Mucosa of descending colon (tissue), 3 donors: ENCODE measurements around the gene SMURF2. TPM values are rescaled to one million over a fixed set of nuclear protein-coding genes. Genes with fewer than 3 reads are reported as not detected.

Source experiments
- ATAC-seq: fragments of 200-7000 bp; cut with Tn5 transposase; one replicate; pipeline ENCODE4 v1.9.1; 2020; ENCODE audit warnings: mild to moderate bottlenecking, moderate library complexity
- DNase-seq, 3 donors: peaks; one replicate each; pipeline ENCODE4 v3.0.0-alpha.2; 2020
- H3K36me3 ChIP-seq: fragments of 200-600 bp; one replicate; pipeline ENCODE4 v1.8.0; 2021; ENCODE audit warnings: low read depth, mild to moderate bottlenecking
- H3K4me1 ChIP-seq: fragments of 200-600 bp; one replicate; pipeline ENCODE4 v1.8.0; 2021; ENCODE audit warnings: low read depth, mild to moderate bottlenecking
- H3K4me3 ChIP-seq: fragments of 200-600 bp; one replicate; pipeline ENCODE4 v1.8.0; 2021; ENCODE audit warnings: mild to moderate bottlenecking
- H3K9me3 ChIP-seq: fragments of 200-600 bp; one replicate; pipeline ENCODE4 v1.8.0; 2021; ENCODE audit warnings: mild to moderate bottlenecking
- CTCF ChIP-seq: fragments of 200-600 bp; IDR thresholded peaks from one replicate; pipeline ENCODE4 v1.8.0; 2022; ENCODE audit warnings: antibody characterized with exemption, mild to moderate bottlenecking
- intact Hi-C, 2 donors: fragments of 100-400 bp; cut with DNase I in 1 of 2; cut with micrococcal nuclease in 1 of 2; formaldehyde crosslinking; loops; one replicate each; pipeline versions ENCODE4 v1.11.0 to v1.11.1; 2022; cut with DNase I, micrococcal nuclease
- total RNA-seq, 3 donors: library from RNA; stranded (reverse); fragmentation: NEBNext Ultra II Directional in 2 of 3; extraction: Animal tissue kit (Norgen Biotek cat#: 25700) in 2 of 3; gene quantifications; one replicate each; pipeline versions ENCODE4 v1.2.1 to v1.2.4, GENCODE V29; 2021 to 2023
- donor health status: DM: no; HTN: no; CAD: no; lungs with moderate emphysema.
- donor health status: DM: no; HTN: no; CAD: no.
- donor health status: DM: no; HTN: yes; CAD: no.

The SMURF2 gene
- total RNA-seq, 3 donors from 2014 or later = 14.9 to 25.4 (median 15.2) TPM

DNA sequence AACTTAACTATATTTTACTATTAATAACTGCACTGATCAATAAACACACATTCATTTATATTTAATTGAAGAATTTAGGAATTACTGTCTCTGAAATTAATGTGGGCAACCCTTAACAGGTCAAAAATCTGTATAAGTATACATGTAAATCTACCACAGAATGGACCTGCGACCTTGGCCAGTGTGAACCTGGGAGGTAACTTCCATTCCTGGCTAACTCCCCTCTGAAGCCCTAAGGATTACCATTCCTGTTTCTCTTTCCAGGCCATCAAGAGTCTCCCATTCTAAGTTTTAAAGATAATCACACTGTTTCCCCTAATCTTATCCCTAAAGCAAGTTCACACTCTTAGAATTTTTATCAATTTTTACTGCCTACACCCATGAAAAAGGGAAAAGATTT, 58.1 kb downstream of the SMURF2 start:
- Histone ChIP-seq H3K4me3 (no peak overlapping the region), H3K4me1 (no peaks in the 10 kb centered on the region), H3K36me3 (no peaks in the 10 kb centered on the region), H3K9me3 (no peaks in the 10 kb centered on the region)
- TF ChIP-seq CTCF = no peak
- DNase-seq (no peak), ATAC-seq (no peak)
- intact Hi-C loops = no loop called here

GRCh38 chr17:64599827-64600226, 62.3 kb downstream of the SMURF2 start:
- H3K4me3 ChIP-seq = no peak overlapping the region
- TF ChIP-seq CTCF = no peak
- H3K36me3 ChIP-seq = no peaks in the 10 kb centered on the region
- ATAC-seq (no peak), DNase-seq (no peak)
- intact Hi-C loops = no loop called here
- no peaks in the 10 kb centered on the region for H3K4me1 ChIP-seq
- H3K9me3 ChIP-seq = no peaks in the 10 kb centered on the region

- intact Hi-C loops = no loop called here
- Histone ChIP-seq H3K4me3 (no peak overlapping the region), H3K4me1 (no peaks in the 10 kb centered on the region), H3K36me3 (no peaks in the 10 kb centered on the region), H3K9me3 (no peaks in the 10 kb centered on the region)
- ATAC-seq (peak; percentile 75), DNase-seq (peak; percentile 28 to 52 (median 34))
- TF ChIP-seq CTCF = no peak
Observed at GRCh38 chr17:64599187-64599676, 62.9 kb downstream of the SMURF2 start.

DNA sequence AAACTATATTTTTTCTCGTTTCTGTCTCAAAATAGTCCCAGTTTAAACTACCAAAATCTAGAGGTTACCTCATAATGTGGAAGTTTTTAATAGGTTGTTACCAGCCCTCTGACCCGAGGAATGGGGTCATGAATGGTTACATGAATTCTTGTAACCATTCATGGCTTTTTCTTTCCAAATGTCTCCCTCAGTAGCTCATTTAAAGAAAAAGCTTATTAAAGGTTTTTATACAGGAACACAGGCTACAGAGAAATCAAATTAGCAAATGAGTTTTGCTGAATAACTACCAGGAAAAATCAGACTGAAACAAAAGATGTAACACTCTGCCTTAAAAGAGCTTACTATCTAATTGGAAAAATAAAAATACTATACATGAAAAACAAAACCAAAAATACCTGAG, 63.4 kb downstream of the SMURF2 start:
- no peak overlapping the region for H3K4me3 ChIP-seq
- H3K36me3 ChIP-seq = no peaks in the 10 kb centered on the region
- intact Hi-C loops = no loop called here
- ATAC-seq (no peak), DNase-seq (no peak)
- TF ChIP-seq CTCF = no peak
- H3K9me3 ChIP-seq = no peaks in the 10 kb centered on the region
- H3K4me1 ChIP-seq = no peaks in the 10 kb centered on the region

- Histone ChIP-seq H3K9me3 (no peaks in the 10 kb centered on the region), H3K36me3 (no peaks in the 10 kb centered on the region), H3K4me3 (no peak overlapping the region), H3K4me1 (no peaks in the 10 kb centered on the region)
- ATAC-seq (no peak), DNase-seq (no peak)
- intact Hi-C loops = no loop called here
- TF ChIP-seq CTCF = no peak
Observed at GRCh38 chr17:64596988-64597387, 65.1 kb downstream of the SMURF2 start.

GRCh38 chr17:64596439-64596838, 65.7 kb downstream of the SMURF2 start:
- no peak overlapping the region for H3K4me3 ChIP-seq
- no peaks in the 10 kb centered on the region for H3K36me3 ChIP-seq
- DNase-seq (no peak), ATAC-seq (no peak)
- intact Hi-C loops = no loop called here
- no peaks in the 10 kb centered on the region for H3K9me3 ChIP-seq
- H3K4me1 ChIP-seq = no peaks in the 10 kb centered on the region
- no peak for TF ChIP-seq CTCF
